Retinal pigment epithelial cell (primary cell): ENCODE measurements around the gene PPP1R14D.

Experiments
- DNase-seq: peaks from one replicate; pipeline ENCODE4 v3.0.0-alpha.2; 2010; ENCODE audit warnings: low read depth
- H3K4me3 ChIP-seq: 2 replicates; pipeline ENCODE4 v1.5.1; 2011; ENCODE audit warnings: mild to moderate bottlenecking, low read length, control low read depth, moderate library complexity
- TF ChIP-seq, protein P1 (sequence below): conservative IDR thresholded peaks from 2 replicates; pipeline ENCODE4 v1.5.1; 2011; ENCODE audit warnings: low read depth, low read length, control low read depth, inconsistent platforms

PPP1R14D gene

DNA sequence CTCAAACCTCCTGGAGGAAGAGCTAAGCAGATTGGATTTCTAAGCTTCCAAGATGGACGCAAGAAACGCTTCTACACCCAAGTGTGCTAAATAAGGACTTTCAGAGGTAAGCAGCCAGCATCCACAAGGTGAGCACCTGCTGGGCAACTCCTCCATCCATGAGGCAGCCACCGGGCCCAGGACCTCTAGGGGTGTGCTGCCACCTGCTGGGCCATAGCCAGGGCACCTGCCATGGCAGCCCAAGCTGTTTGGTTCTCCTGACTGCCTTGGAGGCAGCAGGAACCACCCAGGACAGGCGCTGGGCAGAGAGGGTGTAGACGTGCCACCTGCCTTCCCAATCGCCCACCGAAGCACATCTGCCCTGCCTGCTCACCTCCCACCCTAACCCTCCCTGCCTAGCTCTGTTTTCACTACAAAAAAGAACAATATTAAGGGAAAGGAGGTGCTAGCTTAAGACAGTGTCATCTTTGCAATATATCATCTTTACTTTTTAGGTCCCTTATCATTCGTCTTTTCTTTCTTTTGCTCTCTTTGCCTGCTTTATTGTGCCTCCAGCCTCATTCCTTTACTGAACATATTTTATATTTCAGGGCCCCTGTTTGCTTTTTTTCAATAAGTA is 45.8 kb downstream of the PPP1R14D start:
- TF ChIP-seq, protein P1, sequence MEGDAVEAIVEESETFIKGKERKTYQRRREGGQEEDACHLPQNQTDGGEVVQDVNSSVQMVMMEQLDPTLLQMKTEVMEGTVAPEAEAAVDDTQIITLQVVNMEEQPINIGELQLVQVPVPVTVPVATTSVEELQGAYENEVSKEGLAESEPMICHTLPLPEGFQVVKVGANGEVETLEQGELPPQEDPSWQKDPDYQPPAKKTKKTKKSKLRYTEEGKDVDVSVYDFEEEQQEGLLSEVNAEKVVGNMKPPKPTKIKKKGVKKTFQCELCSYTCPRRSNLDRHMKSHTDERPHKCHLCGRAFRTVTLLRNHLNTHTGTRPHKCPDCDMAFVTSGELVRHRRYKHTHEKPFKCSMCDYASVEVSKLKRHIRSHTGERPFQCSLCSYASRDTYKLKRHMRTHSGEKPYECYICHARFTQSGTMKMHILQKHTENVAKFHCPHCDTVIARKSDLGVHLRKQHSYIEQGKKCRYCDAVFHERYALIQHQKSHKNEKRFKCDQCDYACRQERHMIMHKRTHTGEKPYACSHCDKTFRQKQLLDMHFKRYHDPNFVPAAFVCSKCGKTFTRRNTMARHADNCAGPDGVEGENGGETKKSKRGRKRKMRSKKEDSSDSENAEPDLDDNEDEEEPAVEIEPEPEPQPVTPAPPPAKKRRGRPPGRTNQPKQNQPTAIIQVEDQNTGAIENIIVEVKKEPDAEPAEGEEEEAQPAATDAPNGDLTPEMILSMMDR, result peak; percentile 83
- no peak overlapping the region for H3K4me3 ChIP-seq
- DNase-seq, result no peak

DNA sequence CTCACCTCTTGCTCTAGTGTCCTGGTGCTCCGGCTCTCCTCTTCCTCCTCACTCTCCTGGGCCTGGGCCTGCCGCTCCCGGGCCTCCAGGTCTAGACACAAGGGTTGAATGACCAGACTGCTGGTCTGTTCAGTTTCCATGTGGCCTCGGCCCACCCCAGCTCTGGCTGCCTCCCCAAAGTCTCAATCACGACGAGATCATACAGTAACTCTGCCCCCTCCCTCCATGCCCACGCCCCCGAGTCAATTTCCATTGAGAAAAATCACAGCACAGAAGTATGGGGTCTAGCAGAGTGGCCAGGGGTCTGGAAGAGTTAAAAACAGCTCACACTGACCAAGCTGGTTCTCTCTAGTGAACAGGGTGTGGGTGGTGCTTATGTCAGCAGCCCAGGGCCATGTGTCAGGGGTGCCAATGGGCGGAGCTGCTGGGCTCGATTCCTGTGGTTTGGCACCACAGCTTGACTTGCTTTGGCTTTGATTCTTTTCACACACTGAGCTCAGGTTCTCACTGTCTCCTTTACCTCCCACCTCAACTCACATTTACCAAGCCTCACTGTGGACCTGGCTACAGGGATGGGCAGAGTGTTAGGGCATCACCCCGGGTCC is 51.9 kb downstream of the PPP1R14D start:
- H3K4me3 ChIP-seq, result no peak overlapping the region
- TF ChIP-seq, protein P1, result no peak
- no peak for DNase-seq

DNA sequence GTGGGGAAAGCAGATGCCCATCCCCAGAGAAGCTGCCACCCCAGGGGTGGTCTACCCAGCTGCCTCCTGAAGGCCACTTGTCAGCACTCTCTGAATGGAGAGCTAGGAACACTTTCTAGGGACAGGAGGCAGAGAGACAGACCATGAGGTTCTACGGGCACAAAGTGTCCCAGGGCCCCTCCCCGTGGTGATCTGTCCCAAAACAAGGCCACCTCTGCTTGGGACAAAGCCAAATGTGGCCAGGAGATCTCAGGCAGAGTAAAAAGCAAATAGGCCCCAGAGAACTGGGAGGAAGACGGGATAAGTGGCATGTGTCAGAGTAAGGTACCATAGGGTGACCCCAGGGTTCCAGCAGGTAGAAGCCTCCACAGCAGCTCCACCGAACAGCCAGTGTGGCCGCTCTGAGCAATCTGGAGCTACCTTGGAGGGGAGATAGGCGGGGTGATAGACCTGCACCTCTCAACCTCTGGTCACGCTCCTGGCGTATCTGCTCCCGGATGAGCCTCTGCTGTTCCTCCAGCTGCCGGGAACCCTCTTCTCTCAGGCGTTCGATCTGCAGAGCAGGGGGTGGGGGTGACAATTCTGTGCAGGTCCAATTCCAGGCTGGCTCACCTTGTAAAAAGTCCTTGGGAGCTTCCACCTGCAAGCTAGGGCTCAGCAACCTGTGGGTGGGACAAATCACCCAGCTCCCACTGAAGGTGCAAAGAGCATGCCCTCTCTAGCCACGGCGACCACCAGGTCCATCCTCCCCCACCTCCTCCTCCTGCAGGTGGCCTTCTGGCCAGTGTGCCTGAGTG is 52.6 kb downstream of the PPP1R14D start:
- no peak for DNase-seq
- TF ChIP-seq, protein P1, result no peak
- no peak overlapping the region for H3K4me3 ChIP-seq

DNA sequence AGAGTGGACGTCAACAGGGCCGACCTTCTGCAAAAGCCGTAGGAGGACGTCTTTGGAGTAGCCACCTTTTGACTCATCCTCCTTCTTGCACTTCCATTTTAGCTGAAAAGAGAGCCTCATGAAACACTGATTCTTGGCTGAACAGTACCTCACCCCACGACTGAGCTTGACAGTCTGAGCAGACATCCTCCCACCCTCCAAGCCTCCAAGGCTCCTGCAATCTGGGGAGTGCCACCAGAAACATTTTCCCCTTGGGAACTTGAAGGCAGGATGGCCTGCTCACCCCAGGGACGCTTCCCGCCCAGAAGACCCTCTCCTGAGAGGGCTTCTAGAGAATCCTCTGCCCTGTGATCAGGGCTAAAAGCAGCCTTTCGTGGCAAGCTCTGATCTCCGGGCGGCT is 53.5 kb downstream of the PPP1R14D start:
- no peak overlapping the region for H3K4me3 ChIP-seq
- DNase-seq, result no peak
- TF ChIP-seq, protein P1, result no peak

DNA sequence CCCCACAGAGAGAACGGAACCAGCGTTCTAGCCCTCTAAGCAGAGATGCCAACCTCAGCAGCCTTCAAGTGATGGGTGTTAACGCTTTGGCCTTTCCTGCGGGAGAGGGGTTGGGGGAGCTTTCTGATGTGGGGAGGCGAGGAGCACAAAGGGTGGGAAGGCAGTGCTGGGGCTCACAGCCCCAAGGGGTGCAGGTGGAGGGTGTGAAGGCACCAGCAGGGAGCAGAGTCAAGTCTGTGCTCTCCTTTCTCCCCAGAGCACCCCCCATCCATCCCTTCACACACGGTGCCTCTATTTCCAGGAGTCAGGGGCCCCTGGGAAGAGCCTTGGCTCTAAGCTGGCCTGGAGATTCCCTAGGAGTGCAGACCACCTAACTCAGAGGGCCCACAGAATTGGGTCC is 54.6 kb downstream of the PPP1R14D start:
- no peak overlapping the region for H3K4me3 ChIP-seq
- no peak for DNase-seq
- TF ChIP-seq, protein P1, result no peak

DNA sequence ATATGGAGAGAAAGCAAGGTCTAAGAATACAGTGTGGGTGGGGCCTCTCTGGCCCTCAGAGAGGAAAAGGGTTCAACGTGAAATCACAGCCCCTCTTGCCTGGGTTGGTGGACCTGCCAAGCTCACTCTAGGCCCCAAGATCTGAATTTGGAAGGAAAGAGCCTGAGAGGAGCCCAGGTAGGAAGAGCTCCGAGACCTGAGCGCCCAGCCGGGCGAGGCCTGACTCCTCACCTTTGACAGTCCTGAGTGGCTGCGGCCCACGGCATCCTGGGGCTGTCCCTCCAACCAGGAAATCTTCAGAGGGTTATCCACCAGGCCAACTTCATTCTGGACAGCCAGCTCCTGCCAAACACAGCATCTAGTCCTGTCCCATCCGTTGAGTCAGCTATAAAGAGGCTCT is 55.0 kb downstream of the PPP1R14D start:
- no peak overlapping the region for H3K4me3 ChIP-seq
- TF ChIP-seq, protein P1, result no peak
- no peak for DNase-seq

DNA sequence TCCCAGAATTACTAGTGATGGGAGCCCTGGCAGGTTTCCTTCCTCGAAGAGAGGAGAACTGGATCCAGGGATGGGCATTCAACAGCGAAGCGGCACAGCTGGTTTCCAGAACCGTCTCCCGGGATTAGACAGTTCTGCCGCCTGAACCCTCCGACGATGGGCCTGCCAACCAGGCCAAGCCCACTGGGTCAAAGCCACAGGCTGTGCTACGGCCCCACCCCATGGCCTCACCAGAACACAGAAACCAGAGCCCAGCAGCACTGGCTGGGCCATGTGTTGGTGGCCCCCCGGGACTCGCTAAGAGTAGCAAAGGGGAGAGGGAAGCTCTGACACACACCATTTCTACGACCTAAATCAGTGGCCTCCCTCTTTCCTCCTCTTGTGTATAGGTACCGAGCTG is 56.5 kb downstream of the PPP1R14D start:
- no peak overlapping the region for H3K4me3 ChIP-seq
- DNase-seq, result no peak
- TF ChIP-seq, protein P1, result no peak
